HepG2 (cell line): Measurements from ENCODE around the gene GAPDH. TPM values are rescaled to one million over a fixed set of nuclear protein-coding genes. Genes with fewer than 3 reads are reported as not detected.

ENCODE experiments used
- ATF7 ChIP-seq, 2 experiments: fragments of 450-650 bp in 1 of 2; sonication (generic) in 1 of 2; formaldehyde crosslinking in 1 of 2; IDR thresholded peaks; 2 replicates each; pipeline versions ENCODE4 v1.4.0 to v1.6.1; 2016 to 2020; ENCODE audit warnings: antibody characterized with exemption in 1 of 2, mild to moderate bottlenecking in 1 of 2, missing genetic modification reagents in 1 of 2
- ERF ChIP-seq: IDR thresholded peaks from 2 replicates; pipeline ENCODE4 v1.6.1; 2018; ENCODE audit warnings: missing biosample characterization, missing genetic modification reagents
- NCOR1 ChIP-seq: fragments of 200-600 bp; sonication (generic); IDR thresholded peaks from 2 replicates; pipeline ENCODE4 v1.7.0; 2017; ENCODE audit warnings: antibody characterized with exemption, low read length, borderline replicate concordance
- NFE2 ChIP-seq: sonication (generic); formaldehyde crosslinking; IDR thresholded peaks from 2 replicates; pipeline ENCODE4 v1.4.0; 2020; ENCODE audit warnings: missing genetic modification reagents
- NFKB2 ChIP-seq: sonication (generic); formaldehyde crosslinking; IDR thresholded peaks from 2 replicates; pipeline ENCODE4 v1.4.0; 2020; ENCODE audit warnings: missing genetic modification reagents, borderline replicate concordance
- RAD21 ChIP-seq: fragments of 450-650 bp; formaldehyde crosslinking; IDR thresholded peaks from 2 replicates; pipeline ENCODE4 v1.5.0; 2020; ENCODE audit warnings: mild to moderate bottlenecking
- SKIL ChIP-seq: sonication (generic); formaldehyde crosslinking; IDR thresholded peaks from 2 replicates; pipeline ENCODE4 v1.8.0; 2022; ENCODE audit warnings: missing genetic modification reagents, mild to moderate bottlenecking, moderate library complexity, borderline replicate concordance
- SMAD1 ChIP-seq: sonication (generic); formaldehyde crosslinking; IDR thresholded peaks from 2 replicates; pipeline ENCODE4 v1.4.0; 2020; ENCODE audit warnings: missing genetic modification reagents, low read depth, mild to moderate bottlenecking, borderline replicate concordance
- ZNF614 ChIP-seq: IDR thresholded peaks from 2 replicates; pipeline ENCODE4 v1.6.1; 2018; ENCODE audit warnings: missing biosample characterization, missing genetic modification reagents, inconsistent platforms, borderline replicate concordance
- polyA plus RNA-seq, 8 experiments: library from polyadenylated mRNA; depleted of rRNA in 3 of 8; stranded (reverse) in 7 of 8; unstranded in 1 of 8; fragments of >200 nt; fragmentation: Illumina TruSeq in 4 of 8; extraction: Trizol in 4 of 8; gene quantifications; 2 replicates each; pipeline versions ENCODE4 v1.2.1 to v1.2.3, GENCODE V29; 2011 to 2016; ENCODE audit warnings: low read depth in 4 of 8, missing spikeins in 1 of 8, mixed read lengths in 1 of 8; ENCODE audit not compliant: insufficient read depth in 1 of 8
- total RNA-seq, 5 experiments: library from RNA; depleted of rRNA; stranded (reverse); fragments of >200 nt; fragmentation: Illumina TruSeq; extraction: Trizol; gene quantifications; 2 replicates each; pipeline ENCODE4 v1.2.3, GENCODE V29; 2016; ENCODE audit warnings: low read depth in 1 of 5
- TF ChIP-seq, protein P1 (sequence below): sonication (generic); formaldehyde crosslinking; IDR thresholded peaks from 2 replicates; pipeline ENCODE4 v1.4.0; 2020; ENCODE audit warnings: mild to moderate bottlenecking, missing genetic modification reagents, borderline replicate concordance
- TF ChIP-seq, protein P2 (sequence below): sonication (generic); formaldehyde crosslinking; IDR thresholded peaks from 2 replicates; pipeline ENCODE4 v1.9.0; 2021; ENCODE audit warnings: mild to moderate bottlenecking, missing genetic modification reagents

GAPDH gene
- total and polyA plus RNA-seq, 2 of the 13 experiments (the other 11 are each of a cell fraction or from before 2014, with no cell fraction given) = 3,038 to 12,722 TPM

GRCh38 chr12:6542209-6543009 is 8.1 kb downstream of the GAPDH start (continued):
- TF ChIP-seq, protein P1, sequence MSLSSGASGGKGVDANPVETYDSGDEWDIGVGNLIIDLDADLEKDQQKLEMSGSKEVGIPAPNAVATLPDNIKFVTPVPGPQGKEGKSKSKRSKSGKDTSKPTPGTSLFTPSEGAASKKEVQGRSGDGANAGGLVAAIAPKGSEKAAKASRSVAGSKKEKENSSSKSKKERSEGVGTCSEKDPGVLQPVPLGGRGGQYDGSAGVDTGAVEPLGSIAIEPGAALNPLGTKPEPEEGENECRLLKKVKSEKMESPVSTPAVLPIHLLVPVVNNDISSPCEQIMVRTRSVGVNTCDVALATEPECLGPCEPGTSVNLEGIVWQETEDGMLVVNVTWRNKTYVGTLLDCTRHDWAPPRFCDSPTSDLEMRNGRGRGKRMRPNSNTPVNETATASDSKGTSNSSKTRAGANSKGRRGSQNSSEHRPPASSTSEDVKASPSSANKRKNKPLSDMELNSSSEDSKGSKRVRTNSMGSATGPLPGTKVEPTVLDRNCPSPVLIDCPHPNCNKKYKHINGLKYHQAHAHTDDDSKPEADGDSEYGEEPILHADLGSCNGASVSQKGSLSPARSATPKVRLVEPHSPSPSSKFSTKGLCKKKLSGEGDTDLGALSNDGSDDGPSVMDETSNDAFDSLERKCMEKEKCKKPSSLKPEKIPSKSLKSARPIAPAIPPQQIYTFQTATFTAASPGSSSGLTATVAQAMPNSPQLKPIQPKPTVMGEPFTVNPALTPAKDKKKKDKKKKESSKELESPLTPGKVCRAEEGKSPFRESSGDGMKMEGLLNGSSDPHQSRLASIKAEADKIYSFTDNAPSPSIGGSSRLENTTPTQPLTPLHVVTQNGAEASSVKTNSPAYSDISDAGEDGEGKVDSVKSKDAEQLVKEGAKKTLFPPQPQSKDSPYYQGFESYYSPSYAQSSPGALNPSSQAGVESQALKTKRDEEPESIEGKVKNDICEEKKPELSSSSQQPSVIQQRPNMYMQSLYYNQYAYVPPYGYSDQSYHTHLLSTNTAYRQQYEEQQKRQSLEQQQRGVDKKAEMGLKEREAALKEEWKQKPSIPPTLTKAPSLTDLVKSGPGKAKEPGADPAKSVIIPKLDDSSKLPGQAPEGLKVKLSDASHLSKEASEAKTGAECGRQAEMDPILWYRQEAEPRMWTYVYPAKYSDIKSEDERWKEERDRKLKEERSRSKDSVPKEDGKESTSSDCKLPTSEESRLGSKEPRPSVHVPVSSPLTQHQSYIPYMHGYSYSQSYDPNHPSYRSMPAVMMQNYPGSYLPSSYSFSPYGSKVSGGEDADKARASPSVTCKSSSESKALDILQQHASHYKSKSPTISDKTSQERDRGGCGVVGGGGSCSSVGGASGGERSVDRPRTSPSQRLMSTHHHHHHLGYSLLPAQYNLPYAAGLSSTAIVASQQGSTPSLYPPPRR = no peak
- TF ChIP-seq ATF7 (IDR thresholded peaks at IDR 0.05) = 0 out of 2 replicates have a peak, but pooled peaks have one; percentile 9
- no peak for TF ChIP-seq ATF7 (CRISPR knock-in tag; IDR thresholded peaks at IDR 0.05)
- TF ChIP-seq SMAD1 = no peak; the same call in 1 of the 2 replicates
- no peak for TF ChIP-seq SKIL (CRISPR knock-in tag)
- peak; percentile 81; the same call in 1 of the 2 replicates for TF ChIP-seq NCOR1
- TF ChIP-seq RAD21 = no peak
- TF ChIP-seq, protein P2, sequence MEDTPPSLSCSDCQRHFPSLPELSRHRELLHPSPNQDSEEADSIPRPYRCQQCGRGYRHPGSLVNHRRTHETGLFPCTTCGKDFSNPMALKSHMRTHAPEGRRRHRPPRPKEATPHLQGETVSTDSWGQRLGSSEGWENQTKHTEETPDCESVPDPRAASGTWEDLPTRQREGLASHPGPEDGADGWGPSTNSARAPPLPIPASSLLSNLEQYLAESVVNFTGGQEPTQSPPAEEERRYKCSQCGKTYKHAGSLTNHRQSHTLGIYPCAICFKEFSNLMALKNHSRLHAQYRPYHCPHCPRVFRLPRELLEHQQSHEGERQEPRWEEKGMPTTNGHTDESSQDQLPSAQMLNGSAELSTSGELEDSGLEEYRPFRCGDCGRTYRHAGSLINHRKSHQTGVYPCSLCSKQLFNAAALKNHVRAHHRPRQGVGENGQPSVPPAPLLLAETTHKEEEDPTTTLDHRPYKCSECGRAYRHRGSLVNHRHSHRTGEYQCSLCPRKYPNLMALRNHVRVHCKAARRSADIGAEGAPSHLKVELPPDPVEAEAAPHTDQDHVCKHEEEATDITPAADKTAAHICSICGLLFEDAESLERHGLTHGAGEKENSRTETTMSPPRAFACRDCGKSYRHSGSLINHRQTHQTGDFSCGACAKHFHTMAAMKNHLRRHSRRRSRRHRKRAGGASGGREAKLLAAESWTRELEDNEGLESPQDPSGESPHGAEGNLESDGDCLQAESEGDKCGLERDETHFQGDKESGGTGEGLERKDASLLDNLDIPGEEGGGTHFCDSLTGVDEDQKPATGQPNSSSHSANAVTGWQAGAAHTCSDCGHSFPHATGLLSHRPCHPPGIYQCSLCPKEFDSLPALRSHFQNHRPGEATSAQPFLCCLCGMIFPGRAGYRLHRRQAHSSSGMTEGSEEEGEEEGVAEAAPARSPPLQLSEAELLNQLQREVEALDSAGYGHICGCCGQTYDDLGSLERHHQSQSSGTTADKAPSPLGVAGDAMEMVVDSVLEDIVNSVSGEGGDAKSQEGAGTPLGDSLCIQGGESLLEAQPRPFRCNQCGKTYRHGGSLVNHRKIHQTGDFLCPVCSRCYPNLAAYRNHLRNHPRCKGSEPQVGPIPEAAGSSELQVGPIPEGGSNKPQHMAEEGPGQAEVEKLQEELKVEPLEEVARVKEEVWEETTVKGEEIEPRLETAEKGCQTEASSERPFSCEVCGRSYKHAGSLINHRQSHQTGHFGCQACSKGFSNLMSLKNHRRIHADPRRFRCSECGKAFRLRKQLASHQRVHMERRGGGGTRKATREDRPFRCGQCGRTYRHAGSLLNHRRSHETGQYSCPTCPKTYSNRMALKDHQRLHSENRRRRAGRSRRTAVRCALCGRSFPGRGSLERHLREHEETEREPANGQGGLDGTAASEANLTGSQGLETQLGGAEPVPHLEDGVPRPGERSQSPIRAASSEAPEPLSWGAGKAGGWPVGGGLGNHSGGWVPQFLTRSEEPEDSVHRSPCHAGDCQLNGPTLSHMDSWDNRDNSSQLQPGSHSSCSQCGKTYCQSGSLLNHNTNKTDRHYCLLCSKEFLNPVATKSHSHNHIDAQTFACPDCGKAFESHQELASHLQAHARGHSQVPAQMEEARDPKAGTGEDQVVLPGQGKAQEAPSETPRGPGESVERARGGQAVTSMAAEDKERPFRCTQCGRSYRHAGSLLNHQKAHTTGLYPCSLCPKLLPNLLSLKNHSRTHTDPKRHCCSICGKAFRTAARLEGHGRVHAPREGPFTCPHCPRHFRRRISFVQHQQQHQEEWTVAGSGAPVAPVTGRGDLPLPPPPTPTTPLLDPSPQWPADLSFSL (CRISPR knock-in tag) = no peak
- 0 out of 2 replicates have a peak, but pooled peaks have one; percentile 41 for TF ChIP-seq ZNF614 (CRISPR knock-in tag)
- TF ChIP-seq NFKB2 (CRISPR knock-in tag) = peak; percentile 66; the same call in 1 of the 2 replicates
- TF ChIP-seq NFE2 (CRISPR knock-in tag) = no peak
- TF ChIP-seq ERF (CRISPR knock-in tag) = peak; percentile 71; the same call in 1 of the 2 replicates
